K562 (cell line): Measurements from ENCODE around the gene ZC3H18. TPM values are rescaled to one million over a fixed set of nuclear protein-coding genes. Genes with fewer than 3 reads are reported as not detected.

Source experiments
- CBX2 ChIP-seq: fragments of 200-600 bp; sonication (generic); IDR thresholded peaks from one replicate; pipeline ENCODE4 v1.6.1; 2012; ENCODE audit warnings: mild to moderate bottlenecking, low read length, inconsistent platforms; ENCODE audit not compliant: insufficient read depth, poor library complexity, severe bottlenecking
- CEBPB ChIP-seq: fragments of 450-650 bp; IDR thresholded peaks from 2 replicates; pipeline ENCODE4 v1.6.1; 2016; ENCODE audit warnings: missing genetic modification characterization, missing compliant biosample characterization
- CHCHD3 ChIP-seq: fragments of 250-450 bp; sonication (Bioruptor Pico); IDR thresholded peaks from 2 replicates; pipeline ENCODE4 v2.1.2; 2022; ENCODE audit warnings: mild to moderate bottlenecking
- MTA2 ChIP-seq: fragments of 450-650 bp; IDR thresholded peaks from 2 replicates; pipeline ENCODE4 v1.6.1; 2016; ENCODE audit warnings: low read depth
- MYC ChIP-seq, 2 experiments: fragments of 250-450 bp in 1 of 2; sonication (Bioruptor Pico) in 1 of 2; IDR thresholded peaks; 2 replicates each; pipeline versions ENCODE4 v1.5.1 to v1.6.1; 2012 to 2021; ENCODE audit warnings: low read depth in 2 of 2, borderline replicate concordance in 1 of 2, improper control_type of control experiment in 1 of 2, low read length in 1 of 2, mild to moderate bottlenecking in 1 of 2, moderate library complexity in 1 of 2
- NR4A1 ChIP-seq, 2 experiments: fragments of 250-450 bp in 1 of 2; fragments of 450-650 bp in 1 of 2; sonication (Bioruptor Pico) in 1 of 2; IDR thresholded peaks; 2 replicates each; pipeline versions ENCODE4 v1.4.0 to v1.6.1; 2016 to 2020; ENCODE audit warnings: mild to moderate bottlenecking in 2 of 2, missing compliant biosample characterization in 1 of 2, missing genetic modification characterization in 1 of 2, moderate library complexity in 1 of 2
- NUFIP1 ChIP-seq: fragments of 450-650 bp; IDR thresholded peaks from 2 replicates; pipeline ENCODE4 v1.6.1; 2018; ENCODE audit not compliant: partially characterized antibody
- THAP12 ChIP-seq: fragments of 250-450 bp; sonication (Bioruptor Pico); IDR thresholded peaks from 2 replicates; pipeline ENCODE4 v1.9.0; 2021; ENCODE audit warnings: mild to moderate bottlenecking, inconsistent platforms
- ZNF121 ChIP-seq: sonication (generic); formaldehyde crosslinking; conservative IDR thresholded peaks from 2 replicates; pipeline ENCODE4 v1.8.0; 2022; ENCODE audit warnings: missing genetic modification reagents
- polyA plus RNA-seq, 8 experiments: library from polyadenylated mRNA; depleted of rRNA in 4 of 8; stranded (reverse) in 5 of 8; unstranded in 3 of 8; fragments of >200 nt; fragmentation: Nextera tagmentation in 2 of 8; fragmentation: Illumina TruSeq in 1 of 8; extraction: Ambion mirVana in 2 of 8; extraction: Trizol in 1 of 8; gene quantifications; 2 replicates each; pipeline versions ENCODE4 v1.2.1 to v1.2.3, GENCODE V29; 2011 to 2014; ENCODE audit warnings: inconsistent platforms in 1 of 8, missing spikeins in 1 of 8
- total RNA-seq, 7 experiments: library from RNA; depleted of rRNA in 6 of 7; stranded (reverse); fragments of >200 nt in 6 of 7; fragmentation: Illumina TruSeq in 2 of 7; extraction: Trizol in 2 of 7; gene quantifications; 2 replicates each; pipeline versions ENCODE4 v1.2.1 to v1.2.3, GENCODE V29; 2011 to 2021; ENCODE audit warnings: low replicate concordance in 1 of 7
- TF ChIP-seq, protein P1 (sequence below): sonication (generic); formaldehyde crosslinking; IDR thresholded peaks from 2 replicates; pipeline ENCODE4 v1.8.0; 2022; ENCODE audit warnings: missing genetic modification reagents, mild to moderate bottlenecking, borderline replicate concordance
- TF ChIP-seq, protein P2 (sequence below): IDR thresholded peaks from 3 replicates; pipeline ENCODE4 v1.6.1; 2011; ENCODE audit warnings: borderline replicate concordance, mild to moderate bottlenecking; ENCODE audit not compliant: insufficient read length, insufficient read depth
- TF ChIP-seq, protein P3 (sequence below), 2 experiments: fragments of 150-350 bp in 1 of 2; IDR thresholded peaks; 2 replicates each; pipeline ENCODE4 v1.6.1; 2012 to 2016; ENCODE audit warnings: low read depth in 2 of 2, low read length in 2 of 2, mild to moderate bottlenecking in 1 of 2, moderate library complexity in 1 of 2

The ZC3H18 gene
- total and polyA plus RNA-seq, 9 of the 15 experiments (the other 6 are each of a cell fraction or from before 2014, with no cell fraction given) = 1.7 to 88.7 (median 26.9) TPM

- TF ChIP-seq, protein P1, sequence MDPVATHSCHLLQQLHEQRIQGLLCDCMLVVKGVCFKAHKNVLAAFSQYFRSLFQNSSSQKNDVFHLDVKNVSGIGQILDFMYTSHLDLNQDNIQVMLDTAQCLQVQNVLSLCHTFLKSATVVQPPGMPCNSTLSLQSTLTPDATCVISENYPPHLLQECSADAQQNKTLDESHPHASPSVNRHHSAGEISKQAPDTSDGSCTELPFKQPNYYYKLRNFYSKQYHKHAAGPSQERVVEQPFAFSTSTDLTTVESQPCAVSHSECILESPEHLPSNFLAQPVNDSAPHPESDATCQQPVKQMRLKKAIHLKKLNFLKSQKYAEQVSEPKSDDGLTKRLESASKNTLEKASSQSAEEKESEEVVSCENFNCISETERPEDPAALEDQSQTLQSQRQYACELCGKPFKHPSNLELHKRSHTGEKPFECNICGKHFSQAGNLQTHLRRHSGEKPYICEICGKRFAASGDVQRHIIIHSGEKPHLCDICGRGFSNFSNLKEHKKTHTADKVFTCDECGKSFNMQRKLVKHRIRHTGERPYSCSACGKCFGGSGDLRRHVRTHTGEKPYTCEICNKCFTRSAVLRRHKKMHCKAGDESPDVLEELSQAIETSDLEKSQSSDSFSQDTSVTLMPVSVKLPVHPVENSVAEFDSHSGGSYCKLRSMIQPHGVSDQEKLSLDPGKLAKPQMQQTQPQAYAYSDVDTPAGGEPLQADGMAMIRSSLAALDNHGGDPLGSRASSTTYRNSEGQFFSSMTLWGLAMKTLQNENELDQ (CRISPR knock-in tag) = peak; percentile 99
- TF ChIP-seq ZNF121 (CRISPR knock-in tag) (peak; percentile 68), CHCHD3 (CRISPR knock-in tag) (no peak), MYC (IDR thresholded peaks at IDR 0.05; ENCODE audit: low read depth, low read length) (no peak), MYC (CRISPR knock-in tag; IDR thresholded peaks at IDR 0.05; ENCODE audit: borderline replicate concordance, low read depth) (no peak), NR4A1 (CRISPR knock-in tag; IDR thresholded peaks at IDR 0.05) (no peak), NR4A1 (tag; IDR thresholded peaks at IDR 0.05) (no peak), CBX2 (no peak), MTA2 (no peak), CEBPB (tag) (no peak), THAP12 (CRISPR knock-in tag) (no peak), NUFIP1 (no peak)
- TF ChIP-seq, protein P2, sequence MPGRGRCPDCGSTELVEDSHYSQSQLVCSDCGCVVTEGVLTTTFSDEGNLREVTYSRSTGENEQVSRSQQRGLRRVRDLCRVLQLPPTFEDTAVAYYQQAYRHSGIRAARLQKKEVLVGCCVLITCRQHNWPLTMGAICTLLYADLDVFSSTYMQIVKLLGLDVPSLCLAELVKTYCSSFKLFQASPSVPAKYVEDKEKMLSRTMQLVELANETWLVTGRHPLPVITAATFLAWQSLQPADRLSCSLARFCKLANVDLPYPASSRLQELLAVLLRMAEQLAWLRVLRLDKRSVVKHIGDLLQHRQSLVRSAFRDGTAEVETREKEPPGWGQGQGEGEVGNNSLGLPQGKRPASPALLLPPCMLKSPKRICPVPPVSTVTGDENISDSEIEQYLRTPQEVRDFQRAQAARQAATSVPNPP = no peak
- TF ChIP-seq, protein P3, sequence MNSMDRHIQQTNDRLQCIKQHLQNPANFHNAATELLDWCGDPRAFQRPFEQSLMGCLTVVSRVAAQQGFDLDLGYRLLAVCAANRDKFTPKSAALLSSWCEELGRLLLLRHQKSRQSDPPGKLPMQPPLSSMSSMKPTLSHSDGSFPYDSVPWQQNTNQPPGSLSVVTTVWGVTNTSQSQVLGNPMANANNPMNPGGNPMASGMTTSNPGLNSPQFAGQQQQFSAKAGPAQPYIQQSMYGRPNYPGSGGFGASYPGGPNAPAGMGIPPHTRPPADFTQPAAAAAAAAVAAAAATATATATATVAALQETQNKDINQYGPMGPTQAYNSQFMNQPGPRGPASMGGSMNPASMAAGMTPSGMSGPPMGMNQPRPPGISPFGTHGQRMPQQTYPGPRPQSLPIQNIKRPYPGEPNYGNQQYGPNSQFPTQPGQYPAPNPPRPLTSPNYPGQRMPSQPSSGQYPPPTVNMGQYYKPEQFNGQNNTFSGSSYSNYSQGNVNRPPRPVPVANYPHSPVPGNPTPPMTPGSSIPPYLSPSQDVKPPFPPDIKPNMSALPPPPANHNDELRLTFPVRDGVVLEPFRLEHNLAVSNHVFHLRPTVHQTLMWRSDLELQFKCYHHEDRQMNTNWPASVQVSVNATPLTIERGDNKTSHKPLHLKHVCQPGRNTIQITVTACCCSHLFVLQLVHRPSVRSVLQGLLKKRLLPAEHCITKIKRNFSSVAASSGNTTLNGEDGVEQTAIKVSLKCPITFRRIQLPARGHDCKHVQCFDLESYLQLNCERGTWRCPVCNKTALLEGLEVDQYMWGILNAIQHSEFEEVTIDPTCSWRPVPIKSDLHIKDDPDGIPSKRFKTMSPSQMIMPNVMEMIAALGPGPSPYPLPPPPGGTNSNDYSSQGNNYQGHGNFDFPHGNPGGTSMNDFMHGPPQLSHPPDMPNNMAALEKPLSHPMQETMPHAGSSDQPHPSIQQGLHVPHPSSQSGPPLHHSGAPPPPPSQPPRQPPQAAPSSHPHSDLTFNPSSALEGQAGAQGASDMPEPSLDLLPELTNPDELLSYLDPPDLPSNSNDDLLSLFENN (IDR thresholded peaks at IDR 0.05; ENCODE audit: low read depth in 2 of 2, low read length in 2 of 2) = no peak
Observed at GRCh38 chr16:88560714-88561484, 9.3 kb upstream of the ZC3H18 start (continued).
